NCI-H1105 (cell line): ENCODE measurements around the gene LRRC61.
"Not testable (repeated sequence)": the region's sequence is repeated elsewhere in the genome, so short reads cannot be mapped to it uniquely, and the experiment has no call there.

Source experiments
- DNase-seq: peaks from one replicate; lab custom pipeline; 2025; lab: John Stamatoyannopoulos, UW

Gene LRRC61

DNA sequence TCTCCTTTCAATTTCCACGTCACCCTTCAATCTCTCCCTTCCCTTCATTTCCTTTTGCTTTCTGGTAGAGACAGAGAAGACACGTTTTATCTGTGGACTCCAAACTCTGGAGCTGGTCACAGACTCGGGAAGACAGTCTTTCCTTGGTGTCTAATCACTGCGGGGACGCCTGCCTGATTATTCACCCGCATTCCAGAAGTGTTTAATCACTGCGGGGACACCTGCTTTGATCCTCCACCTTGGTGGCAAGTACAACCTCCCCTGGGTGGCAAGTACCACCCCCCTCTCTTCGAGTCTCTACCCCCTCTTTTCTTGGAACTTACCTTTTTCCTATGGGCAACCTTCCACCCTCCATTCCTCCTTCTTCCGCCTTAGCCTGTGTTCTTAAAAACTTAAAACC is 15.3 kb upstream of the LRRC61 start:
- no peak for DNase-seq

GRCh38 chr7:150308575-150308974 is 14.6 kb upstream of the LRRC61 start:
- no peak for DNase-seq

DNA sequence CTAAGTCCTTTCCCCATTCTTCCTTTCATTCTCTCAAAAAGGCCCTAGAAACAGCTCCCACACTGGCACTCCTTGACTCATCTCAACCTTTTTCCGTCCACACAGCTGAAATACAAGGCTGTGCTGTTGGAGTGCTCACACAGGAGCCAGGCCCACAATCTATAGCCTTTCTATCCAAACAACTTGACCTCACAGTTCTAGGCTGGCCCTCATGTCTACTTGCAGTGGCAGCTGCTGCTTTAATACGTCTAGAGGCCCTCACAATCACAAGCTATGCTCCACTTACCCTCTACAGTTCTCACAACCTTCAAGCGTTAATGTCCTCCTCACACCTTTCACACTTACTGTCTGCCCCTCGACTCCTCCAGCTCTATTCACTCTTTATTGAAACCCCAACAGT is 12.0 kb upstream of the LRRC61 start:
- no peak for DNase-seq

DNA sequence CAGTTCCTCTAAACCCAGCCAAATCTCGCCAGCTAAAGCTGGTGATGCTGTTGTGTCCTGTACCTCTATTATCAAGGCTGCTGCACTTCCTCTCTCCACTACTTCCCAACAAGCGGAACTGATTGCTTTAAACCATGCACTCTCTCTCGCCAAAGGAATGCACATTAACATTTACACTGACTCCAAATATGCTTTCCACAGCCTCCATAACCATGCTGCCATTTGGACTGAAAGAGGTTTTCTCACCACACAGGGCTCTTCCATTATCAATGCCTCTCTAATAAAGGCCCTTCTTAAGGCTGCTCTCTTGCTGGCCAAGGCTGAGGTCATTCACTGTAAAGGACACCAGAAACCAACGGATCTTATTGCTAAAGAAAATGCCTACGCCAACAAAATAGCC is 11.4 kb upstream of the LRRC61 start:
- no peak for DNase-seq

DNA sequence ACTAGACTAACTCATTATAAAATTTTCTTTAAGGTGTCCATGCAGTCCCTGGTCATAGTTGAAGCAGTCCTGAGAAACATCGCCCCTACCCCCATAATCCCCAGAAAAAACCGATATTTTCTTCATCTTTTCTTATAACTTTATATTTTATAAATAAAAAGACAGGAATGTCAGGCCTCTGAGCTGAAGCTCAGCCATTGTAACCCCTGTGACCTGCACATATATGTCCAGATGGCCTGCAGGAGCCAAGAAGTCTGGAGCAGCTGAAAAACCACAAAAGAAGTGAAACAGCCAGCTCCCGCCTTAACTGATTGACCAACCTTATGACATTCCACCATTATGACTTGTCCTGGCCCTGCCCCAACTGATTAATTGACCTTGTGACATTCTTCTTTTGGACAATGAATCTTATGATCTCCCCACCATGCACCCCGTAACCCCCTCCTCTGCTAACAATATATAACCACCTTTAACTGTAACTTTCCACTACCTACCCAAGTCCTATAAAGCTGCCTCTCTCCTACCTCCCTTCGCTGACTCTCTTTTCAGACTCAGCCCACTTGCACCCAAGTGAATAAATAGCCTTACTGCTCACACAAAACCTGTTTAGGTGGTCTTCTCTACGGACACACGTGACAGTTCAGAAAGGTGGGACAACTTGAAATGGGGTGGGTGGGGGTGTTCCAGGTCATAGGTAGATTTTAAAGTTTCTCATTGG is 10.3 kb upstream of the LRRC61 start:
- not testable (repeated sequence) for DNase-seq

DNA sequence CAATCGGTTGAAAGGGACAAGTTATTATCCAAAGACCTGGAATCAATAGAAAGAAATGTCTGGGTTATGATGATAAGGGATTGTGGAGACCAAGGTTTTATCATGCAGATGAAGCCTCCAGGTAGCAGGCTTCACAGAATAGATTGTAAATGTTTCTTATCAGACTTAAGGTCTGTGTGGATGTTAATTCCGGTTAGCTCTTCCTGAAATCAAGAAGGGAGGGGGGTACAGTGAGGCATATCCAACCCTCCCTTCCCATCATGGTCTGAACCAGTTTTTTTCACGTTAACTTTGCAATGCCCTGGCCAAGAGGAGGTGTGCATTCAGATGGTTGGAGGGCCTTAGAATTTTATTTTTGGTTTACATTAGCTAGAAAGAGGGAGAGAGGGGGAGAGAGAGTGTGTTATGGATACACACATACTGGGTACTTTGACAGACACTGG is 9.8 kb upstream of the LRRC61 start:
- no peak for DNase-seq

GRCh38 chr7:150313870-150314269 is 9.3 kb upstream of the LRRC61 start:
- DNase-seq: no peak

- DNase-seq: no peak
Measured at GRCh38 chr7:150314639-150315239, 8.4 kb upstream of the LRRC61 start.

- DNase-seq: not testable (repeated sequence)
Measured at GRCh38 chr7:150316987-150317386, 6.2 kb upstream of the LRRC61 start.

DNA sequence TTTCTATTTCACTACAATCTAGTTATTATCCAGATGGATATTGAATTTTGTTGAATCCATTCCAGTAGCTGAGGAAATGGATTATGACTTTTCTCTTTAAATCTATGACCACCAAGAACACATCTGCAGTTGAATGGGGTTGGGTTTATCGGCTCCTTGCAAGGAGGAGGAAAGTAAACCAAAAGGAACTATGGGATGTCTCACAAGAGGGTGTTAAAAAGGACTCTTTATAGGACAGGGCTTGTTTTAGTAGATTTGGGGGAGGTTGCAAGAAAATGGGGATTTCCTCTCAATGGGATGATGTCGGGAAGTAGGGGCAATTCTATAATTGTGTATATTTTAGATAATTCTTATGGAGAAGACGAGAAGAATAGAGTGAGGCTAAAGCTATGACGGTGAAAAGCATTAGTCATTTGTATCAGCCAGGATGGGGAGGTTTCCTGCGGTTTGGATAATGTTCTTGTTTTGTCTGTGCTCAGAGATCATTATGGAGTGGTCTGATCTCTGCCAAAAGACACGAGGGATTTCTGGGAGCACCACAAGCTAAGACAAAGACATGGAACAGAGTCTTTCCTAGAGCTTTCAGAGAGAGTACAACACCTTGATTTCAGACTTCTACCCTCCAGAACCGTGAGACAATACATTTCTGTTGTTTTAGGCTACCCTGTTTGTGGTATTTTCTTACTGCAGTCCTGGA is 5.3 kb upstream of the LRRC61 start:
- DNase-seq: no peak

- DNase-seq: no peak
Measured at GRCh38 chr7:150321788-150322113, 1.4 kb upstream of the LRRC61 start.

DNA sequence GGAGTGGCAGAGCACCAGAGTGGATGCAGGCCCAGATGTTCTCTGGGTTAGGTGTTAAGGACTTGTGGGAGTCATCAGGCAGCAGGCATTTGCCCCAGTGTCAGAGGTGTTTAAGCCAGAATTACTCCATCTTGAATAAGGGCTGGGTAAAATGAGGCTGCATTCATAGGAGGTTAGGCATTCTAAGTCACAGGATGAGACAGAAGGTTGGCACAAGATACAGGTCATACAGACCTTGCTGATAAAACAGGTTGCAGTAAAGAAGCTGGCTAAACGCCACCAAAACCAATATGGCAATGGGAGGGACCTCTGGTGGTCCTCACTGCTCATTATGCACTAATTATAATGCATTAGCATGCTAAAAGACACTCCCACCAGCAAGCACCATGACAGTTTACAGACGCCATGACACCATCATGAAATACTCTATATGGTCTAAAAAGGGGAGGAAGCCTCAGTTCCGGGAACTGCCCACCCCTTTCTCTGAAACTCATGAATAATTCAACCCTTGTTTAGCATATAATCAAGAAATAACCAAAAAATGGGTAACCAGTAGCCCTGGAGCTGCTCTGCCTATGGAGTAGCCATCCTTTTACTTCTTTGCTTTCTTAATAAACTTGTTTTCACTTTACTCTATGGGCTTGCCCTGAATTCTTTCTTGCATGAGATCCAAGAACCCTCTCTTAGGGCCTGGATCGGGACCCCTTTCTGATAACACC is 882 bp upstream of the LRRC61 start:
- no peak for DNase-seq

- DNase-seq: no peak
Measured at GRCh38 chr7:150323682-150324372, 672 bp downstream of the LRRC61 start.

- no peak for DNase-seq
Measured at GRCh38 chr7:150324373-150324961, 1.3 kb downstream of the LRRC61 start.

DNA sequence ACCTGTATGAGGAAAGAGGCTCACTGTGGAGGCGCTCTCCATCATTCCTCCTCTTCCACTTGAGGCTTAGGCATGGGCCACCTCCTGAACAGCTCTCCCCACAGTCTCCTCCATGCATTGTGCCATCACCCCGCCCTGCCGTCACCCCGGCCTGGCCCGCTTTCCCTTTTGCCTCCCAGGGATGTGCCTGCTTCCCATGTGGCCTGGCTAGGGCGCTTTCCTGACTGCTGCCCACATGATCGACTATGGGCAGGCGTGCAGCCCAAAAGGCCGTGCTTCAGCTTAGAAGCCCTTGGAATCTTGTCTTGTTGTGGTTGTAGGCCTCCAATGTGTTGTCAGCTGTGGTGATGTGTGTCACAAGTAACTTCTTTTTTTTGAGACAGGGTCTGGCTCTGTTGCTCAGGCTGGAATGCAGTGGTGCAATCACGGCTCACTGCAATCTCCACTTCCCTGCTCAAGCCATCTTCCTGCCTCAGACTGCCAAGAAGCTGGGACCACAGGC is 2.0 kb downstream of the LRRC61 start:
- no peak for DNase-seq

GRCh38 chr7:150325901-150326300 is 2.7 kb downstream of the LRRC61 start:
- DNase-seq: no peak

DNA sequence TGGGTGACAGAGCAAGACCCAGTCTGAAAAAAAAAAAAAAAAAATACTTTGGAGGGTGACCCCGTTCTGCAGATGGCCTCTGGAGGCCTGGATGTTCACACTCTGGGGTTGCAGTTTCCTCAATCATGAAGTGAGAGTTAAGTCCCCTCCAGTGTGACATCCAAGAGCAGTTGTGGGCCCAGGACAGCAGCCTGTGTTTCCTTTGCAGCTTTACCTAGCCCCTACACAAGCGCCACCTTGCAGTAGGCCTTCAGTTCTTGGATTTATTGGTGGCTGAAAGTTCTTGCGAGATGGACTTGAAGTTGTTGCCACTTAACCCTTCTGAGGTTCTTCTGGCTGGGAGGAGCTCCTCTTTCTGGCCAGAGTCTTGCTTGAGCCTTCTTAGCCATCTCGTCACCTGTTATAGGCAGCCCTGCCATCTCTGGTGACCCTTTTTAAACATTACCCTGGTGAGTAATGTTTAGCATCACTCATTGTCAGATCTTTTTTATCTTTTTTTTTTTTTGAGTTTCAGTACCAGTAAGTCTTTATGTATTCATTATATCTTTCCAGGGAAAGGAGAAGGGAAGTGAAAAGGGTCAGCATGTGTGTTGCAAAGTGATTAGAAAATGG is 3.6 kb downstream of the LRRC61 start:
- DNase-seq: no peak

DNA sequence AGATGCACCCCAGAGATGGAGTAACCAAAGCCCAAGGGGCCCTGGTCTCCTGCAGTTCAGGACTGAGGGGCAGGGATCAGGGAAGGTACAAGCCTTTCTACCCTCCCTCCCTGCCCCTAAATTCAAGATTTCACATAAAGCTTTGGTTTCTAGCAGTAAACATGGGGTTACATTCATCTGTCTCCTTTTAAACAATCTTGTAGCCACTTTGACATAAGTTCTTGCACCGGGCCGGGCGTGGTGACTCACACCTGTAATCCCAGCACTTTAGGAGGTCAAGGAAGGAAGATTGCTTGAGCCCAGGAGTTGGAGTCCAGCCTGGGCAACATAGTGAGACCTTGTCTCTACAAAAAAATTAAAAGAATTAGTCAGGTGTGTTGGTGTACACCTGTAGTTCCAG is 4.2 kb downstream of the LRRC61 start:
- no peak for DNase-seq

GRCh38 chr7:150329331-150330120 is 6.4 kb downstream of the LRRC61 start:
- DNase-seq: no peak

DNA sequence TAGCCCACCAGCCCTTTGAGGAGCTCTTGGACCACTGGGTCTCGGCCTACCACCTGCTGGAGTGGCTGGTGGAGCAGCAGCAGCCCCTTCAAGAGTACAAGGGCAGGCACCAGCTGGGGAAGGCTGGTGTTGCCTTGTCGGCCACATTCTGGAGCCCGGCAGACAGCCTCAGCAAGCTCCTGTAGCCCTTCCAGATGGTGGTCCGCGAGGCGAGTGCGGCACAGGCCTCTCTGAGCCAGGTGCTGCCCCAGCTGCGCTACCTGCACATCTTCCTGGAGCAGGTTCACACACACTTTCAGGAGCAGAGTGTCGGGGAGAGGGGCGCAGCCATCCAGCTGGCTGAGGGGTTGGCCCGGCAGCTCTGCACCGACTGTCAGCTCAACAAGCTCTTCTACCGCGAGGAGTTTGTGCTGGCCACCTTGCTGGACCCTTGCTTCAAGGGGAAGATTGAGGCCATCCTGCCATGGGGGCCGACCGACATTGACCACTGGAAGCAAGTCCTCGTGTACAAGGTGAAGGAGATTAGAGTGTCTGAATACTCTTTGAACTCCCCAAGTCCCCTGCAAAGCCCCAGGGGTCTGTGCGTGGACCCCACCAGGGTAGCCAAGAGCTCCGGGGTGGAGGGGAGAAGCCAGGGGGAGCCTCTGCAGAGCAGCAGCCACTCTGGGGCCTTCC is 7.2 kb downstream of the LRRC61 start:
- DNase-seq: no peak
